Activated T-cell treated with anti-CD3 and anti-CD28 coated beads for 1 hour (primary cell): ENCODE results near the gene HSPB6.
"Not testable (repeated sequence)": the region's sequence is repeated elsewhere in the genome, so short reads cannot be mapped to it uniquely, and the experiment has no call there.

Experiments
- DNase-seq: peaks from one replicate; pipeline ENCODE4 v3.0.0-alpha.2; 2020; ENCODE audit warnings: low read depth

HSPB6 gene

GRCh38 chr19:35785339-35785627, 28.5 kb upstream of the HSPB6 start:
- no peak for DNase-seq

GRCh38 chr19:35784503-35785338, 27.9 kb upstream of the HSPB6 start:
- no peak for DNase-seq

- no peak for DNase-seq
These were observed 26.9 kb upstream of the HSPB6 start for GRCh38 chr19:35783469-35784434.

- DNase-seq: no peak
These were observed 25.8 kb upstream of the HSPB6 start for GRCh38 chr19:35782589-35782988.

GRCh38 chr19:35781650-35782049, 24.8 kb upstream of the HSPB6 start:
- no peak for DNase-seq

- no peak for DNase-seq
These were observed 23.9 kb upstream of the HSPB6 start for GRCh38 chr19:35780717-35781116.

- no peak for DNase-seq
These were observed 23.2 kb upstream of the HSPB6 start for GRCh38 chr19:35780058-35780457.

- DNase-seq: no peak
These were observed 22.2 kb upstream of the HSPB6 start for GRCh38 chr19:35779033-35779432.

GRCh38 chr19:35777961-35778360, 21.1 kb upstream of the HSPB6 start:
- DNase-seq: no peak

GRCh38 chr19:35777086-35777841, 20.4 kb upstream of the HSPB6 start:
- DNase-seq: no peak

GRCh38 chr19:35776102-35776788, 19.4 kb upstream of the HSPB6 start:
- DNase-seq: no peak

GRCh38 chr19:35775298-35776101, 18.7 kb upstream of the HSPB6 start, which contains the start of gene ARHGAP33:
TSS of gene ARHGAP33 (plus strand) at chr19:35775564. CDS start at chr19:35775659, 95 bp downstream.
- DNase-seq: peak; percentile 99

GRCh38 chr19:35775046-35775297, 18.1 kb upstream of the HSPB6 start:
- DNase-seq: no peak

- no peak for DNase-seq
These were observed 17.6 kb upstream of the HSPB6 start for GRCh38 chr19:35774274-35775045.

- DNase-seq: no peak
These were observed 16.4 kb upstream of the HSPB6 start for GRCh38 chr19:35773020-35773806.

GRCh38 chr19:35772362-35772761, 15.5 kb upstream of the HSPB6 start:
- DNase-seq: not testable (repeated sequence)

GRCh38 chr19:35768082-35768421, 11.2 kb upstream of the HSPB6 start:
- DNase-seq: no peak

- no peak for DNase-seq
These were observed 10.7 kb upstream of the HSPB6 start for GRCh38 chr19:35767288-35768081.
